IMR-90 (cell line): ENCODE results near the gene NECTIN2. TPM values are rescaled to one million over a fixed set of nuclear protein-coding genes. Genes with fewer than 3 reads are reported as not detected.

Experiments
- ATAC-seq: fragments of 200-7000 bp; cut with Tn5 transposase; 2 replicates; pipeline ENCODE4 v1.9.1; 2020; ENCODE audit warnings: low read depth, mild to moderate bottlenecking, moderate library complexity
- BruUV-seq: library from RNA; stranded (reverse); fragments of 400-500 nt; replicated peaks from 2 replicates; lab custom pipeline; 2021; lab: Mats Ljungman, UMichigan
- CTCF ChIA-PET: fragments of 300-600 bp; formaldehyde crosslinking; extraction: SDS; loops from one replicate; lab custom pipeline; 2021; ENCODE audit warnings: antibody characterized with exemption; lab: Yijun Ruan, JAX
- POLR2A ChIA-PET: fragments of 300-600 bp; sonication (Branson Sonifier 250); formaldehyde crosslinking; loops from one replicate; lab custom pipeline; 2022; ENCODE audit warnings: antibody characterized with exemption; ENCODE audit not compliant: unreplicated experiment; lab: Charles Lee
- DNase-seq: peaks from one replicate; pipeline ENCODE4 v3.0.0; 2013
- H2AFZ ChIP-seq: replicated peaks from 2 replicates; pipeline ENCODE3; 2013; ENCODE audit warnings: low read length, mild to moderate bottlenecking; ENCODE audit not compliant: poor library complexity
- H2AK5ac ChIP-seq: 2 replicates; pipeline ENCODE4 v1.6.1; 2013; ENCODE audit warnings: low read depth, low read length, inconsistent platforms
- H2AK9ac ChIP-seq: replicated peaks from 2 replicates; pipeline ENCODE3; 2013; ENCODE audit warnings: mild to moderate bottlenecking, low read depth, low read length, moderate library complexity; ENCODE audit not compliant: poor library complexity
- H2BK120ac ChIP-seq: 2 replicates; pipeline ENCODE4 v1.6.1; 2013; ENCODE audit warnings: low read depth, low read length, inconsistent platforms
- H2BK15ac ChIP-seq: 3 replicates; pipeline ENCODE4 v1.6.1; 2013; ENCODE audit warnings: low read depth, low read length, inconsistent platforms
- H2BK20ac ChIP-seq: 2 replicates; pipeline ENCODE4 v1.6.1; 2013; ENCODE audit warnings: low read depth, mild to moderate bottlenecking, inconsistent platforms, low read length, moderate library complexity
- H2BK5ac ChIP-seq: 2 replicates; pipeline ENCODE4 v1.6.1; 2013; ENCODE audit warnings: mild to moderate bottlenecking, low read depth, low read length, inconsistent platforms; ENCODE audit not compliant: poor library complexity, severe bottlenecking
- H3K14ac ChIP-seq: replicated peaks from 2 replicates; pipeline ENCODE4 v1.6.1; 2013; ENCODE audit warnings: low read depth, low read length, inconsistent platforms
- H3K18ac ChIP-seq: 2 replicates; pipeline ENCODE4 v1.6.1; 2013; ENCODE audit warnings: low read depth, low read length, control low read depth
- H3K23ac ChIP-seq: 2 replicates; pipeline ENCODE4 v1.6.1; 2013; ENCODE audit warnings: low read depth, low read length, inconsistent platforms
- H3K27ac ChIP-seq: 2 replicates; pipeline ENCODE4 v1.5.1; 2013; ENCODE audit warnings: mild to moderate bottlenecking, control low read depth, low read length; ENCODE audit not compliant: insufficient read depth
- H3K27me3 ChIP-seq: 2 replicates; pipeline ENCODE4 v1.6.1; 2013; ENCODE audit warnings: low read length; ENCODE audit not compliant: control insufficient read depth, insufficient read depth
- H3K36me3 ChIP-seq: 2 replicates; pipeline ENCODE4 v1.6.1; 2013; ENCODE audit warnings: low read length, mixed read lengths; ENCODE audit not compliant: control insufficient read depth, insufficient read depth
- H3K4ac ChIP-seq: 2 replicates; pipeline ENCODE4 v1.6.1; 2013; ENCODE audit warnings: low read depth, low read length, inconsistent platforms
- H3K4me1 ChIP-seq: 2 replicates; pipeline ENCODE4 v1.6.1; 2013; ENCODE audit warnings: low read length, mixed read lengths; ENCODE audit not compliant: control insufficient read depth, insufficient read depth
- H3K4me2 ChIP-seq: 2 replicates; pipeline ENCODE4 v1.6.1; 2013; ENCODE audit warnings: low read depth, mild to moderate bottlenecking, control low read depth, low read length, moderate library complexity
- H3K4me3 ChIP-seq: 2 replicates; pipeline ENCODE4 v1.5.1; 2013; ENCODE audit warnings: low read depth, mild to moderate bottlenecking, control low read depth, low read length, moderate library complexity; ENCODE audit not compliant: insufficient read depth
- H3K56ac ChIP-seq: 2 replicates; pipeline ENCODE4 v1.6.1; 2013; ENCODE audit warnings: low read length, inconsistent platforms; ENCODE audit not compliant: insufficient read depth; ENCODE audit errors: extremely low read depth
- H3K79me1 ChIP-seq, 2 experiments: 2 replicates each; pipeline ENCODE4 v1.6.1; 2013; ENCODE audit warnings: low read length in 2 of 2, inconsistent platforms in 1 of 2, low read depth in 1 of 2
- H3K9ac ChIP-seq: 2 replicates; pipeline ENCODE4 v1.6.1; 2013; ENCODE audit warnings: low read depth, low read length, control low read depth
- H3K9me1 ChIP-seq: 2 replicates; pipeline ENCODE4 v1.6.1; 2013; ENCODE audit warnings: low read length, inconsistent platforms; ENCODE audit not compliant: insufficient read depth
- H3K9me3 ChIP-seq: 2 replicates; pipeline ENCODE4 v1.6.1; 2013; ENCODE audit warnings: low read length; ENCODE audit not compliant: control insufficient read depth, insufficient read depth
- H4K20me1 ChIP-seq: 2 replicates; pipeline ENCODE4 v1.6.1; 2013; ENCODE audit warnings: low read length, inconsistent platforms; ENCODE audit not compliant: insufficient read depth
- H4K5ac ChIP-seq: 2 replicates; pipeline ENCODE4 v1.6.1; 2013; ENCODE audit warnings: mild to moderate bottlenecking, low read depth, low read length, control low read depth
- H4K8ac ChIP-seq, 2 experiments: 2 replicates each; pipeline ENCODE4 v1.6.1; 2013; ENCODE audit warnings: low read depth in 2 of 2, low read length in 2 of 2, control low read depth in 1 of 2, inconsistent platforms in 1 of 2
- H4K91ac ChIP-seq: 2 replicates; pipeline ENCODE4 v1.6.1; 2013; ENCODE audit warnings: low read depth, low read length, inconsistent platforms; ENCODE audit not compliant: insufficient read depth
- CHD1 ChIP-seq: IDR thresholded peaks from 2 replicates; pipeline ENCODE4 v1.6.1; 2012; ENCODE audit warnings: low read depth, low read length, improper control_type of control experiment
- POLR2A ChIP-seq: IDR thresholded peaks from 2 replicates; pipeline ENCODE4 v1.6.1; 2012; ENCODE audit warnings: mild to moderate bottlenecking, low read depth, low read length
- WGBS, 2 experiments: methylation state at CpG; one replicate each; pipeline versions ENCODE4 v1.1.5 to v1.1.7; 2013; ENCODE audit warnings: missing lambda C conversion rate in 2 of 2; ENCODE audit not compliant: insufficient read length in 1 of 2; ENCODE audit errors: extremely low coverage in 2 of 2; 5-methylcytosine and 5-hydroxymethylcytosine counted together
- dilution Hi-C: fragments of 300-500 bp; cut with HindIII; formaldehyde crosslinking; loops from one replicate; pipeline ENCODE4 v1.14.3; 2018; ENCODE audit warnings: low sequenced_read_pairs; ENCODE audit not compliant: unreplicated experiment
- in situ Hi-C: fragments of 300-500 bp; cut with MboI; formaldehyde crosslinking; loops from 3 replicates; pipeline ENCODE4 v1.14.3; 2019; ENCODE audit warnings: low sequenced_read_pairs, inconsistent platforms, mixed read lengths
- intact Hi-C: fragments of 100-400 bp; cut with micrococcal nuclease; formaldehyde crosslinking; loops from 2 replicates; pipeline ENCODE4 v1.10.0; 2022
- polyA plus RNA-seq, 3 experiments: library from polyadenylated mRNA; depleted of rRNA; stranded (reverse); fragments of >200 nt; gene quantifications; 2 replicates each; pipeline ENCODE4 v1.2.3, GENCODE V29; 2012; ENCODE audit warnings: low replicate concordance in 1 of 3
- total RNA-seq: library from RNA; depleted of rRNA; stranded (reverse); fragments of >200 nt; gene quantifications from 2 replicates; pipeline ENCODE4 v1.2.3, GENCODE V29; 2012

Gene NECTIN2
- total and polyA plus RNA-seq, 2 of the 4 experiments (the other 2 are of a cell fraction): 77.8 to 170 TPM

GRCh38 chr19:44905437-44906160 is 59.5 kb downstream of the NECTIN2 start, which contains the start of gene APOE:
APOE (plus strand) TSS chr19:44905796; CDS start chr19:44906625, 829 bp downstream.
- Histone ChIP-seq H3K4ac (0 out of 2 replicates have a peak within 1 kb of the TSS, but pooled peaks have one; percentile 21), H3K27ac (no peak within 1 kb of the TSS), H2BK15ac (no peak within 1 kb of the TSS), H2BK120ac (no peak within 1 kb of the TSS), H3K4me1 (peaks cover 3% of the 10 kb centered on the region; the same call in 1 of the 2 replicates), H4K8ac (peak within 1 kb of the TSS in 1 of 2 experiments; percentile 26; a peak in 1 of 4 replicates), H2AFZ (peak within 1 kb of the TSS; percentile 82), H4K5ac (peak within 1 kb of the TSS; percentile 26), H3K9me3 (no peaks in the 10 kb centered on the region), H3K9me1 (no peaks in the 10 kb centered on the region), H3K18ac (no peak within 1 kb of the TSS; the same call in 1 of the 2 replicates), H3K4me3 (peak within 1 kb of the TSS; percentile 22), H2AK5ac (0 out of 2 replicates have a peak within 1 kb of the TSS, but pooled peaks have one; percentile 4), H3K23ac (peak within 1 kb of the TSS; percentile 38), H2BK20ac (0 out of 2 replicates have a peak within 1 kb of the TSS, but pooled peaks have one; percentile 5), H3K4me2 (peak within 1 kb of the TSS; percentile 82), H3K79me1 (no peaks in the 10 kb centered on the region; a peak in 1 of 4 replicates), H4K91ac (no peak within 1 kb of the TSS), H4K20me1 (peaks cover 4% of the 10 kb centered on the region; the same call in 1 of the 2 replicates), H3K27me3 (peaks cover 8% of the 10 kb centered on the region), H2BK5ac (no peak within 1 kb of the TSS), H3K36me3 (peaks cover 13% of the 10 kb centered on the region), H3K14ac (no peak within 1 kb of the TSS; the same call in 1 of the 2 replicates), H3K9ac (0 out of 2 replicates have a peak within 1 kb of the TSS, but pooled peaks have one; percentile 4), H2AK9ac (peak within 1 kb of the TSS; percentile 55), H3K56ac (no peak within 1 kb of the TSS)
- peak; percentile 32 for ATAC-seq
- no peak for DNase-seq
- CTCF ChIA-PET: interaction anchor here (0.5 to 0.8 kb wide), 2 partner anchors 49 to 465 kb away, joined by 3 to 9 read pairs; no protein-coding TSS in a partner anchor
- POLR2A ChIA-PET: interaction anchor here (0.7 kb wide), 1 partner anchor 57 kb away, joined by 10 read pairs; no protein-coding TSS in a partner anchor
- intact Hi-C loops (no loop called here), in situ Hi-C loops (no loop called here), dilution Hi-C loops (no loop called here)
- BruUV-seq: no TSS peak
- TF ChIP-seq POLR2A (0 out of 2 replicates have a peak, but pooled peaks have one; percentile 22), CHD1 (no peak)
- no CpG with 5 or more reads among the region's 20 CpGs for WGBS, 2 experiments
